HL-60 (cell line): ENCODE results near the gene ZDHHC21.

Experiments used
- POLR2AphosphoS5 ChIP-seq: IDR thresholded peaks from 2 replicates; pipeline ENCODE4 v1.6.1; 2012; ENCODE audit warnings: low read depth
- TF ChIP-seq, protein P1 (sequence below): IDR thresholded peaks from one replicate; pipeline ENCODE4 v1.5.1; 2011; ENCODE audit warnings: low read length, control low read depth, inconsistent platforms; ENCODE audit not compliant: insufficient read depth

DNA sequence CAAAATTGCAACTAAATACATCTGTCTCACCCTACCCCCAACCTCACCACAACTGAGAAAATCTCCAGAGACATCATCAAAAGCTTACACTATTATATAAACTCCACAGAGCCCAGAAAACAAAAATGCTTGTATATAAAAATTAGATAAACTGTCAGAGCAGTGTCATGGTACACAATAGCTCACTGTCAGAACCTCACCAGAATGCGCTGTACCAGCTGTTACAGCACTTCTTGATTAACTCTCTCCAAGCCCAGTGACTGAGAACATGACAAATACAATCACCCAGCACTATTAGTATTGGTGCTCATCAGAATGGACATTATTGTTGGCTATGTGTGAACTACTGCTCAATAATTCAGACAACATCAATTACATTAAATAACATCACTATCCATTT is 65.7 kb downstream of the ZDHHC21 start:
- TF ChIP-seq, protein P1, sequence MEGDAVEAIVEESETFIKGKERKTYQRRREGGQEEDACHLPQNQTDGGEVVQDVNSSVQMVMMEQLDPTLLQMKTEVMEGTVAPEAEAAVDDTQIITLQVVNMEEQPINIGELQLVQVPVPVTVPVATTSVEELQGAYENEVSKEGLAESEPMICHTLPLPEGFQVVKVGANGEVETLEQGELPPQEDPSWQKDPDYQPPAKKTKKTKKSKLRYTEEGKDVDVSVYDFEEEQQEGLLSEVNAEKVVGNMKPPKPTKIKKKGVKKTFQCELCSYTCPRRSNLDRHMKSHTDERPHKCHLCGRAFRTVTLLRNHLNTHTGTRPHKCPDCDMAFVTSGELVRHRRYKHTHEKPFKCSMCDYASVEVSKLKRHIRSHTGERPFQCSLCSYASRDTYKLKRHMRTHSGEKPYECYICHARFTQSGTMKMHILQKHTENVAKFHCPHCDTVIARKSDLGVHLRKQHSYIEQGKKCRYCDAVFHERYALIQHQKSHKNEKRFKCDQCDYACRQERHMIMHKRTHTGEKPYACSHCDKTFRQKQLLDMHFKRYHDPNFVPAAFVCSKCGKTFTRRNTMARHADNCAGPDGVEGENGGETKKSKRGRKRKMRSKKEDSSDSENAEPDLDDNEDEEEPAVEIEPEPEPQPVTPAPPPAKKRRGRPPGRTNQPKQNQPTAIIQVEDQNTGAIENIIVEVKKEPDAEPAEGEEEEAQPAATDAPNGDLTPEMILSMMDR: no peak
- no peak for TF ChIP-seq POLR2AphosphoS5
